ENCODE measurements around the gene HGS. TPM values are rescaled to one million over a fixed set of nuclear protein-coding genes. Genes with fewer than 3 reads are reported as not detected.

HGS gene
- total and polyA plus RNA-seq, 2 of the 13 experiments (the other 11 are each of a cell fraction or from before 2014, with no cell fraction given): 73.3 to 78.1 TPM

DNA sequence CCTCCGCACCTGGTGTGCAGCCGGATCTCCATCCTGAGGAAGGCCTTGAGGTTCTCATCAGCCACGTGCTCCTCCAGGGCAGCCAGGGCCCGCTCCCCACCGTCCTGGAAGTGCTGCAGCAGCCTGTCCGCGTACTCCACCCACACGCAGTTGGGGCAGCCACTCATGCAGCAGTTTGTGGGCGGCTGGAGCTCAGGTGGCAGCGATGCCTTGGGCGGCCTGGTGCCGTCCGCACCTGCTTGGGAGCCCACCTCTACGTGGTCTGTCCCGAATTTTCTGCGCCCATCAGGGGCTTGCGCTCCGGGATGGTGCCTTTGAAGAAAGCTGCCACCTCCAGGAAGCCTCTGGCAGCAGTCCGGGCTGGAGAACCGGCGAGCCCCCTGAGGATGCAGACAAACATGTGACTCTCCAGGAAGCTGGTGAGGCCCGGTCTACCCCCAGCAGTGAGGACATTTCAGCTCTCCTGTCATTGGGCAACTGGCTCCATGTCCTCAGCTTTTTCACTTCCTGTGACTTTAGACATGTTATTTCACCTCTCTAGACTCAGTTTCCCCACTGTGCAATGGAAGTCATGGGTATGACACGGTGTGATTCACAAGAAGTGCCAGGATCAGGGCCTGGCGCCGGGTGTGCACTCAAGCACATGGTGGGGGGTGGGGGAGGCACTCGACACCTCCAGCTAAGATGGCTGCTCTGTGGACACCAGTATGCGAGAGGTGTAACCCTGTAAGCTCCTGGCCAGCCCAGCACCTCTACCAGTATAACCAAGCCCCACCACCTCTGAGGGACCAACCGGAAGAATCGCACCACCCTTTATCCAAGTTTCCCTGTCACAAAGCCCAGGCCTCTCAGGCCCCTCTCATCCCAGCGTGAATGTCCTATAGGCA is 18.4 kb upstream of the HGS start (continued):
- TF ChIP-seq, protein P1, sequence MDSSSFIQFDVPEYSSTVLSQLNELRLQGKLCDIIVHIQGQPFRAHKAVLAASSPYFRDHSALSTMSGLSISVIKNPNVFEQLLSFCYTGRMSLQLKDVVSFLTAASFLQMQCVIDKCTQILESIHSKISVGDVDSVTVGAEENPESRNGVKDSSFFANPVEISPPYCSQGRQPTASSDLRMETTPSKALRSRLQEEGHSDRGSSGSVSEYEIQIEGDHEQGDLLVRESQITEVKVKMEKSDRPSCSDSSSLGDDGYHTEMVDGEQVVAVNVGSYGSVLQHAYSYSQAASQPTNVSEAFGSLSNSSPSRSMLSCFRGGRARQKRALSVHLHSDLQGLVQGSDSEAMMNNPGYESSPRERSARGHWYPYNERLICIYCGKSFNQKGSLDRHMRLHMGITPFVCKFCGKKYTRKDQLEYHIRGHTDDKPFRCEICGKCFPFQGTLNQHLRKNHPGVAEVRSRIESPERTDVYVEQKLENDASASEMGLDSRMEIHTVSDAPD (CRISPR knock-in tag; IDR thresholded peaks at IDR 0.05): peak; percentile 45; the same call in 1 of the 2 replicates
- TF ChIP-seq ZNF414 (CRISPR knock-in tag; IDR thresholded peaks at IDR 0.05): peak; percentile 5
- TF ChIP-seq GABPB1 (CRISPR knock-in tag; IDR thresholded peaks at IDR 0.05): peak; percentile 41; the same call in 1 of the 2 replicates
- peak; percentile 67 for TF ChIP-seq SALL1 (CRISPR knock-in tag; IDR thresholded peaks at IDR 0.05)
- no peak for TF ChIP-seq JDP2 (CRISPR knock-in tag; IDR thresholded peaks at IDR 0.05; ENCODE audit: borderline replicate concordance)
- 0 out of 2 replicates have a peak, but pooled peaks have one; percentile 9 for TF ChIP-seq ZNF563 (CRISPR knock-in tag; IDR thresholded peaks at IDR 0.05)
- TF ChIP-seq, protein P2, sequence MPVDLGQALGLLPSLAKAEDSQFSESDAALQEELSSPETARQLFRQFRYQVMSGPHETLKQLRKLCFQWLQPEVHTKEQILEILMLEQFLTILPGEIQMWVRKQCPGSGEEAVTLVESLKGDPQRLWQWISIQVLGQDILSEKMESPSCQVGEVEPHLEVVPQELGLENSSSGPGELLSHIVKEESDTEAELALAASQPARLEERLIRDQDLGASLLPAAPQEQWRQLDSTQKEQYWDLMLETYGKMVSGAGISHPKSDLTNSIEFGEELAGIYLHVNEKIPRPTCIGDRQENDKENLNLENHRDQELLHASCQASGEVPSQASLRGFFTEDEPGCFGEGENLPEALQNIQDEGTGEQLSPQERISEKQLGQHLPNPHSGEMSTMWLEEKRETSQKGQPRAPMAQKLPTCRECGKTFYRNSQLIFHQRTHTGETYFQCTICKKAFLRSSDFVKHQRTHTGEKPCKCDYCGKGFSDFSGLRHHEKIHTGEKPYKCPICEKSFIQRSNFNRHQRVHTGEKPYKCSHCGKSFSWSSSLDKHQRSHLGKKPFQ (CRISPR knock-in tag; IDR thresholded peaks at IDR 0.05; ENCODE audit: insufficient replicate concordance): peak; percentile 71
- no peak for TF ChIP-seq ZFP41 (CRISPR knock-in tag; IDR thresholded peaks at IDR 0.05; ENCODE audit: borderline replicate concordance)
- TF ChIP-seq IRX3 (CRISPR knock-in tag; IDR thresholded peaks at IDR 0.05; ENCODE audit: borderline replicate concordance, low read depth): peak; percentile 50; the same call in 1 of the 2 replicates
- no peak for TF ChIP-seq TAF1 (CRISPR knock-in tag; IDR thresholded peaks at IDR 0.05)
- TF ChIP-seq TBX2 (CRISPR knock-in tag; IDR thresholded peaks at IDR 0.05; ENCODE audit: borderline replicate concordance): no peak
- TF ChIP-seq YEATS2 (CRISPR knock-in tag; IDR thresholded peaks at IDR 0.05; ENCODE audit: borderline replicate concordance): no peak
- 0 out of 2 replicates have a peak, but pooled peaks have one; percentile 39 for TF ChIP-seq SAFB2 (CRISPR knock-in tag; IDR thresholded peaks at IDR 0.05; ENCODE audit: borderline replicate concordance, low read depth)
- TF ChIP-seq U2AF1 (optimal IDR thresholded peaks at IDR 0.05; ENCODE audit: low read depth, low read length): no peak
- TF ChIP-seq, protein P3, sequence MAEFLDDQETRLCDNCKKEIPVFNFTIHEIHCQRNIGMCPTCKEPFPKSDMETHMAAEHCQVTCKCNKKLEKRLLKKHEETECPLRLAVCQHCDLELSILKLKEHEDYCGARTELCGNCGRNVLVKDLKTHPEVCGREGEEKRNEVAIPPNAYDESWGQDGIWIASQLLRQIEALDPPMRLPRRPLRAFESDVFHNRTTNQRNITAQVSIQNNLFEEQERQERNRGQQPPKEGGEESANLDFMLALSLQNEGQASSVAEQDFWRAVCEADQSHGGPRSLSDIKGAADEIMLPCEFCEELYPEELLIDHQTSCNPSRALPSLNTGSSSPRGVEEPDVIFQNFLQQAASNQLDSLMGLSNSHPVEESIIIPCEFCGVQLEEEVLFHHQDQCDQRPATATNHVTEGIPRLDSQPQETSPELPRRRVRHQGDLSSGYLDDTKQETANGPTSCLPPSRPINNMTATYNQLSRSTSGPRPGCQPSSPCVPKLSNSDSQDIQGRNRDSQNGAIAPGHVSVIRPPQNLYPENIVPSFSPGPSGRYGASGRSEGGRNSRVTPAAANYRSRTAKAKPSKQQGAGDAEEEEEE (CRISPR knock-in tag; IDR thresholded peaks at IDR 0.05; ENCODE audit: borderline replicate concordance): no peak
- TF ChIP-seq NAIF1 (CRISPR knock-in tag; IDR thresholded peaks at IDR 0.05; ENCODE audit: borderline replicate concordance): no peak
- no peak; the same call in 1 of the 2 replicates for TF ChIP-seq DR1 (CRISPR knock-in tag; IDR thresholded peaks at IDR 0.05)
- peak; percentile 61; the same call in 1 of the 2 replicates for TF ChIP-seq ZNF224 (CRISPR knock-in tag; IDR thresholded peaks at IDR 0.05)
- no peak for TF ChIP-seq RAD51 (IDR thresholded peaks at IDR 0.05; ENCODE audit: borderline replicate concordance)
- TF ChIP-seq KDM5B (CRISPR knock-in tag; IDR thresholded peaks at IDR 0.05; ENCODE audit: borderline replicate concordance): no peak
- TF ChIP-seq NFE2L1 (CRISPR knock-in tag; IDR thresholded peaks at IDR 0.05; ENCODE audit: borderline replicate concordance): no peak
- TF ChIP-seq FOXA1 (IDR thresholded peaks at IDR 0.05): no peak
- TF ChIP-seq FOXA1 (CRISPR knock-in tag; IDR thresholded peaks at IDR 0.05): no peak
- TF ChIP-seq ZNF136 (CRISPR knock-in tag; IDR thresholded peaks at IDR 0.05; ENCODE audit: low read depth): no peak
